ENCODE data around the gene CHML. TPM values are rescaled to one million over a fixed set of nuclear protein-coding genes. Genes with fewer than 3 reads are reported as not detected.

Gene CHML
- total and polyA plus RNA-seq, 10 of the 15 experiments (the other 5 are each of a cell fraction or from before 2014, with no cell fraction given): 2.0 to 15.5 (median 6.0) TPM

DNA sequence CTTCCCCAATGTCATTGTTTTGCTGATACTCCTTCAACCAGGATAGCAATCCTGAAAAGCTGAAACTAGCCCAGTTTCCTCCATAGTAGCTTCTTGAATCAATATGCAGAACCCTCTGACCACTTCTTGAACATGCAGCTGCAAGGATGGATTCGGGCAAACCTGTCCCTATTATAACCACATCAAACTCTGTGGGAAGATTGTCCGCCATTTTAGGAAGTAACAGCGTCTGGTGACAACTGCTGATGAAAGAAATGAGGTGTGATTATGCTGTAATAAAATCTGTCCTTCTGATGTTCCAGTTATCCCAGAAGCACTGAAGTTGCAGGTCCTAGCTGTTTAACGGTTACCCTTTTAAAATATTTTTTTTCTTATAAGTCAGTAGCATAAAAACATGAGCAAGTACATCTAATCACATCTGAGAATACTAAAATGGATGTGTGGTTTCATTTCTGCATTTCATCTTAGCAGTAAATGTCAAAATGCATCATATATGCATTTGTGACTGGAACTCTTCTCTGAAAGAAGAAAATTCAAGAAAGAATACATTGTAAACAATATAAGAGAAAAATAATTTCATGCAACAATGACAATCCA, 4.5 kb downstream of the CHML start:
- Histone ChIP-seq H3K36me3 (ENCODE audit: control insufficient read depth in 2 of 2, insufficient read depth in 2 of 2, low read length in 1 of 2) (no peaks in the 10 kb centered on the region; a peak in 1 of 4 replicates), H3K9ac (ENCODE audit: control insufficient read depth, insufficient read depth, low read length) (no peak overlapping the region; the same call in 1 of the 2 replicates), H3K4me3 (peak overlapping the region; percentile 25; the same call in 1 of the 2 replicates), H3K4me1 (ENCODE audit: control insufficient read depth, insufficient read depth, low read length) (peaks cover 8% of the 10 kb centered on the region), H3K79me2 (ENCODE audit: control insufficient read depth, insufficient read depth, low read length) (peaks cover 39% of the 10 kb centered on the region), H4K20me1 (ENCODE audit: control insufficient read depth, insufficient read depth) (no peaks in the 10 kb centered on the region), H3K27ac (ENCODE audit: control insufficient read depth, insufficient read depth) (peak overlapping the region; percentile 35; the same call in 1 of the 2 replicates), H3K9me3 (replicated peaks; ENCODE audit: control insufficient read depth, insufficient read depth, low read length) (no peaks in the 10 kb centered on the region), H3K4me2 (ENCODE audit: control insufficient read depth, insufficient read depth) (peak overlapping the region; percentile 53), H2AFZ (ENCODE audit: control insufficient read depth, low read depth, low read length) (peak overlapping the region; percentile 81), H3K27me3 (replicated peaks in 1 of 2; ENCODE audit: control insufficient read depth in 2 of 2, insufficient read depth in 2 of 2, low read length in 1 of 2) (no peaks in the 10 kb centered on the region)
- BruUV-seq (replicated peaks): no TSS peak
- SMC1A ChIA-PET (ENCODE audit: uncharacterized antibody, unreplicated experiment): interaction anchor here (1.2 to 1.3 kb wide), 2 partner anchors 8 to 12 kb away, joined by 3 read pairs; no protein-coding TSS in a partner anchor
- RAD21 ChIA-PET (ENCODE audit: unreplicated experiment): no interaction called here
- 17% methylated on average over 4 of the region's 4 CpGs for WGBS (ENCODE audit: insufficient coverage, insufficient replicate concordance, low lambda C conversion rate, missing lambda C conversion rate)
- FAIRE-seq (no peak), DNase-seq (ENCODE audit: low read depth, low spot score) (no peak), ATAC-seq (no peak)
- in situ Hi-C loops (cut with MboI): no loop called here
- CTCF ChIA-PET: no interaction called here
- intact Hi-C loops (cut with micrococcal nuclease; ENCODE audit: unreplicated experiment): loop anchor here (5.0 kb wide), 1 partner anchor 212 kb away; the partner anchor contains the start of gene EXO1
- POLR2A ChIA-PET: interaction anchor here (0.5 kb wide), 1 partner anchor 155 kb away, joined by 4 read pairs; no protein-coding TSS in a partner anchor
- TF ChIP-seq JUNB (IDR thresholded peaks at IDR 0.05) (0 out of 2 replicates have a peak, but pooled peaks have one; percentile 22), EZH2 (IDR thresholded peaks at IDR 0.05; ENCODE audit: borderline replicate concordance, control insufficient read depth, low read depth, low read length) (no peak), DPF2 (IDR thresholded peaks at IDR 0.05) (no peak), TCF7 (IDR thresholded peaks at IDR 0.05; ENCODE audit: borderline replicate concordance) (peak; percentile 75; the same call in 1 of the 2 replicates), CEBPB (IDR thresholded peaks at IDR 0.05; ENCODE audit: borderline replicate concordance in 1 of 2, low read depth in 2 of 2, low read length in 2 of 2) (no peak), SREBF1 (IDR thresholded peaks at IDR 0.05; ENCODE audit: low read length) (no peak), BRCA1 (IDR thresholded peaks at IDR 0.05; ENCODE audit: low read depth, low read length) (no peak), ZBED1 (IDR thresholded peaks at IDR 0.05; ENCODE audit: borderline replicate concordance) (no peak), BCL11A (IDR thresholded peaks at IDR 0.05; ENCODE audit: low read depth, low read length) (no peak), RUNX3 (IDR thresholded peaks at IDR 0.05; ENCODE audit: low read length) (peak; percentile 86), CBFB (IDR thresholded peaks at IDR 0.05; ENCODE audit: low read depth) (peak; percentile 21; the same call in 1 of the 2 replicates), NFXL1 (IDR thresholded peaks at IDR 0.05; ENCODE audit: borderline replicate concordance) (no peak), IKZF1 (conservative IDR thresholded peaks at IDR 0.05) (no peak), SUPT20H (IDR thresholded peaks at IDR 0.05; ENCODE audit: borderline replicate concordance, control insufficient read depth, low read depth, low read length) (no peak), RFX5 (IDR thresholded peaks at IDR 0.05; ENCODE audit: low read depth, low read length) (no peak), YY1 (IDR thresholded peaks at IDR 0.05; ENCODE audit: low read depth, low read length) (peak; percentile 94), SIN3A (IDR thresholded peaks at IDR 0.05; ENCODE audit: low read depth, low read length) (no peak), TCF3 (IDR thresholded peaks at IDR 0.05; ENCODE audit: borderline replicate concordance, insufficient read depth, low read depth, low read length) (no peak), ESRRA (IDR thresholded peaks at IDR 0.05; ENCODE audit: low read length) (no peak), POU2F2 (IDR thresholded peaks at IDR 0.05; ENCODE audit: borderline replicate concordance, low read depth, low read length) (peak; percentile 12; the same call in 1 of the 3 replicates), SPI1 (IDR thresholded peaks at IDR 0.05; ENCODE audit: borderline replicate concordance, insufficient read depth, low read depth, low read length) (peak; percentile 88)
- TF ChIP-seq, protein P1, sequence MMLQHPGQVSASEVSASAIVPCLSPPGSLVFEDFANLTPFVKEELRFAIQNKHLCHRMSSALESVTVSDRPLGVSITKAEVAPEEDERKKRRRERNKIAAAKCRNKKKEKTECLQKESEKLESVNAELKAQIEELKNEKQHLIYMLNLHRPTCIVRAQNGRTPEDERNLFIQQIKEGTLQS (IDR thresholded peaks at IDR 0.05; ENCODE audit: borderline replicate concordance, extremely low read depth, low read depth, low read length): no peak
- TF ChIP-seq, protein P2, sequence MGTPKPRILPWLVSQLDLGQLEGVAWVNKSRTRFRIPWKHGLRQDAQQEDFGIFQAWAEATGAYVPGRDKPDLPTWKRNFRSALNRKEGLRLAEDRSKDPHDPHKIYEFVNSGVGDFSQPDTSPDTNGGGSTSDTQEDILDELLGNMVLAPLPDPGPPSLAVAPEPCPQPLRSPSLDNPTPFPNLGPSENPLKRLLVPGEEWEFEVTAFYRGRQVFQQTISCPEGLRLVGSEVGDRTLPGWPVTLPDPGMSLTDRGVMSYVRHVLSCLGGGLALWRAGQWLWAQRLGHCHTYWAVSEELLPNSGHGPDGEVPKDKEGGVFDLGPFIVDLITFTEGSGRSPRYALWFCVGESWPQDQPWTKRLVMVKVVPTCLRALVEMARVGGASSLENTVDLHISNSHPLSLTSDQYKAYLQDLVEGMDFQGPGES (IDR thresholded peaks at IDR 0.05): no peak
- TF ChIP-seq, protein P3, sequence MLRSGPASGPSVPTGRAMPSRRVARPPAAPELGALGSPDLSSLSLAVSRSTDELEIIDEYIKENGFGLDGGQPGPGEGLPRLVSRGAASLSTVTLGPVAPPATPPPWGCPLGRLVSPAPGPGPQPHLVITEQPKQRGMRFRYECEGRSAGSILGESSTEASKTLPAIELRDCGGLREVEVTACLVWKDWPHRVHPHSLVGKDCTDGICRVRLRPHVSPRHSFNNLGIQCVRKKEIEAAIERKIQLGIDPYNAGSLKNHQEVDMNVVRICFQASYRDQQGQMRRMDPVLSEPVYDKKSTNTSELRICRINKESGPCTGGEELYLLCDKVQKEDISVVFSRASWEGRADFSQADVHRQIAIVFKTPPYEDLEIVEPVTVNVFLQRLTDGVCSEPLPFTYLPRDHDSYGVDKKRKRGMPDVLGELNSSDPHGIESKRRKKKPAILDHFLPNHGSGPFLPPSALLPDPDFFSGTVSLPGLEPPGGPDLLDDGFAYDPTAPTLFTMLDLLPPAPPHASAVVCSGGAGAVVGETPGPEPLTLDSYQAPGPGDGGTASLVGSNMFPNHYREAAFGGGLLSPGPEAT (IDR thresholded peaks at IDR 0.05; ENCODE audit: low read depth): peak; percentile 62; the same call in 1 of the 2 replicates

Measured in GM12878 (cell line).